SK-N-SH (cell line): ENCODE data around the gene ZNF469. TPM values are rescaled to one million over a fixed set of nuclear protein-coding genes. Genes with fewer than 3 reads are reported as not detected.

Source experiments
- CTCF ChIA-PET: fragments of 300-600, 350-600 bp; formaldehyde crosslinking; extraction: SDS; loops from one replicate; lab custom pipeline; 2021; lab: Yijun Ruan, JAX
- POLR2A ChIA-PET: fragments of 350-600 bp; sonication (Branson Sonifier 250); formaldehyde crosslinking; extraction: SDS; loops from one replicate; lab custom pipeline; 2020; ENCODE audit warnings: antibody characterized with exemption, inconsistent platforms; lab: Yijun Ruan, JAX
- DNase-seq: peaks from one replicate; pipeline ENCODE4 v3.0.0; 2012
- H2AFZ ChIP-seq: fragments of 200-600 bp; sonication (generic); 2 replicates; pipeline ENCODE4 v1.8.1; 2016; ENCODE audit warnings: antibody characterized with exemption, mild to moderate bottlenecking, low read depth
- H3F3A ChIP-seq: fragments of 200-600 bp; sonication (generic); replicated peaks from 2 replicates; pipeline ENCODE3; 2016; ENCODE audit warnings: antibody characterized with exemption, mild to moderate bottlenecking; ENCODE audit not compliant: insufficient read depth
- H3K27ac ChIP-seq, 2 experiments: fragments of 200-500 bp in 1 of 2; fragments of 200-600 bp in 1 of 2; sonication (Bioruptor generic) in 1 of 2; sonication (generic), shearing (Covaris generic) in 1 of 2; 2 replicates each; pipeline versions ENCODE4 v1.5.1 to v1.6.1; 2014 to 2016; ENCODE audit warnings: low read depth in 2 of 2, inconsistent platforms in 1 of 2, low read length in 1 of 2, mild to moderate bottlenecking in 1 of 2, mixed read lengths in 1 of 2
- H3K27me3 ChIP-seq: fragments of 200-600 bp; sonication (generic), shearing (Covaris generic); 2 replicates; pipeline ENCODE4 v1.6.1; 2016; ENCODE audit warnings: mixed run types; ENCODE audit not compliant: insufficient read depth
- H3K36me3 ChIP-seq, 2 experiments: fragments of 200-500 bp in 1 of 2; fragments of 200-600 bp in 1 of 2; sonication (Bioruptor generic) in 1 of 2; sonication (generic) in 1 of 2; replicated peaks in 1 of 2; 2 replicates each; pipeline versions ENCODE3 to v1.5.1; 2014 to 2016; ENCODE audit warnings: low read length in 1 of 2, mild to moderate bottlenecking in 1 of 2; ENCODE audit not compliant: insufficient read depth in 2 of 2, control insufficient read depth in 1 of 2
- H3K4me1 ChIP-seq, 2 experiments: fragments of 200-500 bp in 1 of 2; fragments of 200-600 bp in 1 of 2; sonication (Bioruptor generic) in 1 of 2; sonication (generic), shearing (Covaris generic) in 1 of 2; 2 replicates each; pipeline versions ENCODE4 v1.5.1 to v1.6.1; 2014 to 2016; ENCODE audit warnings: low read depth in 1 of 2, low read length in 1 of 2, mixed run types in 1 of 2; ENCODE audit not compliant: insufficient read depth in 2 of 2, control insufficient read depth in 1 of 2
- H3K4me2 ChIP-seq: fragments of 200-600 bp; sonication (generic), shearing (Covaris generic); 2 replicates; pipeline ENCODE4 v1.6.1; 2017; ENCODE audit warnings: mixed run types
- H3K4me3 ChIP-seq, 2 experiments: fragments of 200-500 bp in 1 of 2; fragments of 200-600 bp in 1 of 2; sonication (Bioruptor generic) in 1 of 2; sonication (generic), shearing (Covaris generic) in 1 of 2; 2 replicates each; pipeline versions ENCODE4 v1.5.1 to v1.8.1; 2014 to 2016; ENCODE audit warnings: low read depth in 2 of 2, inconsistent platforms in 1 of 2, low read length in 1 of 2, mild to moderate bottlenecking in 1 of 2, mixed read lengths in 1 of 2, moderate library complexity in 1 of 2
- H3K79me2 ChIP-seq: fragments of 200-600 bp; sonication (generic); 2 replicates; pipeline ENCODE4 v1.8.1; 2017; ENCODE audit warnings: mild to moderate bottlenecking; ENCODE audit not compliant: insufficient read depth
- H3K9ac ChIP-seq: fragments of 200-600 bp; sonication (generic); 2 replicates; pipeline ENCODE4 v1.6.1; 2017; ENCODE audit warnings: mixed run types
- H3K9me2 ChIP-seq: fragments of 200-600 bp; sonication (generic); 2 replicates; pipeline ENCODE4 v1.6.1; 2017; ENCODE audit warnings: mixed run types
- H3K9me3 ChIP-seq: fragments of 200-600 bp; sonication (generic); 2 replicates; pipeline ENCODE4 v1.6.1; 2017; ENCODE audit warnings: mixed run types, mild to moderate bottlenecking, moderate library complexity
- H4K20me1 ChIP-seq: fragments of 200-600 bp; sonication (generic); 2 replicates; pipeline ENCODE4 v1.6.1; 2017; ENCODE audit warnings: mild to moderate bottlenecking, mixed run types; ENCODE audit not compliant: insufficient read depth
- EZH2phosphoT487 ChIP-seq: fragments of 200-600 bp; sonication (generic); IDR thresholded peaks from 2 replicates; pipeline ENCODE4 v1.6.1; 2017; ENCODE audit warnings: low read depth, mixed run types, mild to moderate bottlenecking, antibody characterized with exemption, moderate library complexity, borderline replicate concordance
- FOSL2 ChIP-seq: IDR thresholded peaks from 2 replicates; pipeline ENCODE4 v1.4.0; 2012; ENCODE audit warnings: low read depth, mild to moderate bottlenecking, moderate library complexity, borderline replicate concordance
- GABPA ChIP-seq: IDR thresholded peaks from 2 replicates; pipeline ENCODE4 v1.4.0; 2012; ENCODE audit warnings: low read depth, mild to moderate bottlenecking
- GATA2 ChIP-seq: sonication (generic); formaldehyde crosslinking; IDR thresholded peaks from 2 replicates; pipeline ENCODE4 v1.5.0; 2020; ENCODE audit warnings: mild to moderate bottlenecking, missing genetic modification reagents
- IRF3 ChIP-seq: fragments of 150-350 bp; IDR thresholded peaks from 2 replicates; pipeline ENCODE4 v1.6.1; 2016; ENCODE audit warnings: mild to moderate bottlenecking, low read depth, low read length
- MEF2A ChIP-seq: IDR thresholded peaks from 2 replicates; pipeline ENCODE4 v1.4.0; 2012; ENCODE audit warnings: low read depth, borderline replicate concordance
- MXI1 ChIP-seq: IDR thresholded peaks from 2 replicates; pipeline ENCODE4 v1.6.1; 2012; ENCODE audit warnings: mild to moderate bottlenecking, low read depth, low read length, improper control_type of control experiment
- NFIC ChIP-seq: IDR thresholded peaks from 2 replicates; pipeline ENCODE4 v1.4.0; 2012; ENCODE audit warnings: borderline replicate concordance
- POLR2AphosphoS5 ChIP-seq: IDR thresholded peaks from 2 replicates; pipeline ENCODE4 v1.6.1; 2012; ENCODE audit warnings: low read depth, low read length
- RAD21 ChIP-seq: IDR thresholded peaks from 2 replicates; pipeline ENCODE4 v1.6.1; 2012; ENCODE audit warnings: mild to moderate bottlenecking, low read length
- RXRA ChIP-seq: IDR thresholded peaks from 2 replicates; pipeline ENCODE4 v1.4.0; 2012; ENCODE audit warnings: low read depth, mild to moderate bottlenecking, borderline replicate concordance
- SMC3 ChIP-seq: IDR thresholded peaks from 2 replicates; pipeline ENCODE4 v1.6.1; 2012; ENCODE audit warnings: low read depth, low read length, improper control_type of control experiment
- TAF1 ChIP-seq: IDR thresholded peaks from 2 replicates; pipeline ENCODE4 v1.6.1; 2012; ENCODE audit warnings: low read depth, mild to moderate bottlenecking, low read length, moderate library complexity, borderline replicate concordance
- TCF12 ChIP-seq: IDR thresholded peaks from 2 replicates; pipeline ENCODE4 v1.4.0; 2012
- TEAD4 ChIP-seq: IDR thresholded peaks from 2 replicates; pipeline ENCODE4 v1.4.0; 2012; ENCODE audit warnings: mild to moderate bottlenecking, borderline replicate concordance; ENCODE audit not compliant: insufficient read depth
- YY1 ChIP-seq: IDR thresholded peaks from 2 replicates; pipeline ENCODE4 v1.4.0; 2012; ENCODE audit warnings: low read depth, mild to moderate bottlenecking
- ZBTB33 ChIP-seq: IDR thresholded peaks from 2 replicates; pipeline ENCODE4 v1.4.0; 2012; ENCODE audit warnings: low read depth, borderline replicate concordance
- WGBS: methylation state at CpG from one replicate; pipeline ENCODE4 v1.1.6; 2017; ENCODE audit warnings: low lambda C conversion rate; 5-methylcytosine and 5-hydroxymethylcytosine counted together
- polyA plus RNA-seq, 3 experiments: library from polyadenylated mRNA; depleted of rRNA; stranded (reverse); fragments of >200 nt; gene quantifications; 2 replicates each; pipeline ENCODE4 v1.2.3, GENCODE V29; 2012
- TF ChIP-seq, protein P1 (sequence below): IDR thresholded peaks from 2 replicates; pipeline ENCODE4 v1.4.0; 2012; ENCODE audit warnings: low read depth

The ZNF469 gene
- polyA plus RNA-seq, 1 of the 3 experiments (the other 2 are of a cell fraction): 0.56 TPM

DNA sequence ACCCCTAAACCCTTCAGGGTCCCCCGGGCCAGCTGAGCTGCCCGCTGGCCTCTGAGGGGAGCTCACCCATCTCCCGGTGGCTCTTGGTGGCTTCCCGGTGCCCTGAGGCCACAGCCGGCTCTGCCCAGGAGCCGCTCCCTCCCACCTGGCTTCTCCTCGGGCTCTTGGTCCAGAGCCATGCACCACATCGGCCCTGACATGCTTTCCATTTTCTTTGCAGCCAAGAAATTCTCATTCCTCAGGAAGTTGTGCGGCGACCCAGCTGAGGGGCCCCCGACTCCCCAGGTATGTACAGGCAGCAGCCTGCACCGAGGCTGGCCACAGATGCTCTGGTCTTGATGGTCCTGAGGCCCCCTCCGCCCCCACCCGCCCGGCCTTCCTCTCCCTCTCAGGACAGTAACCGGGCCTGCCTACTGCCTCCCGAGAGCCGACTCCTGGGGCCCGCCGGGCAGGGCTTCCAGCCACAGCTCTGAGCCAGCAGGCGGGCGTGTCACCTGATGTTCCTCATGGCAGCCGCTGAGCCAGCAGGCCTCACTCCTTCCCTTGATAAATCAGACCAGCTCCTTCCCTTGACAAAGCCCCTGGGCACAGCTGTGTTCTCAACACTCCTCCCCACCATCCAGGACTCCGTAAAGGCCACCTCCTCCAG is 42.0 kb downstream of the ZNF469 start:
- H3K4me2 ChIP-seq: no peak overlapping the region
- H3K4me3 ChIP-seq: no peak overlapping the region
- H3K36me3 ChIP-seq: no peaks in the 10 kb centered on the region
- 83% methylated on average over 9 of the region's 24 CpGs for WGBS
- POLR2A ChIA-PET: no interaction called here
- no peaks in the 10 kb centered on the region for H3K27me3 ChIP-seq
- no peak overlapping the region for H2AFZ ChIP-seq
- DNase-seq: no peak
- no peaks in the 10 kb centered on the region for H3K79me2 ChIP-seq
- no peak overlapping the region for H3K9ac ChIP-seq
- no peak for TF ChIP-seq GATA2 (CRISPR knock-in tag)
- TF ChIP-seq, all 33 proteins: peak for 0
- Histone ChIP-seq H3K27ac (no peak overlapping the region), H3K9me2 (no peaks in the 10 kb centered on the region), H3K9me3 (no peaks in the 10 kb centered on the region), H4K20me1 (peaks cover 5% of the 10 kb centered on the region; the same call in 1 of the 2 replicates), H3K4me1 (peaks cover 0 to 8% of the 10 kb centered on the region in 2 experiments; a peak in 1 of 4 replicates), H3F3A (no peaks in the 10 kb centered on the region)
- CTCF ChIA-PET: interaction anchor here (0.9 to 2.6 kb wide), 3 partner anchors 12 to 136 kb away, joined by 3 to 15 read pairs (median 4); no protein-coding TSS in a partner anchor

DNA sequence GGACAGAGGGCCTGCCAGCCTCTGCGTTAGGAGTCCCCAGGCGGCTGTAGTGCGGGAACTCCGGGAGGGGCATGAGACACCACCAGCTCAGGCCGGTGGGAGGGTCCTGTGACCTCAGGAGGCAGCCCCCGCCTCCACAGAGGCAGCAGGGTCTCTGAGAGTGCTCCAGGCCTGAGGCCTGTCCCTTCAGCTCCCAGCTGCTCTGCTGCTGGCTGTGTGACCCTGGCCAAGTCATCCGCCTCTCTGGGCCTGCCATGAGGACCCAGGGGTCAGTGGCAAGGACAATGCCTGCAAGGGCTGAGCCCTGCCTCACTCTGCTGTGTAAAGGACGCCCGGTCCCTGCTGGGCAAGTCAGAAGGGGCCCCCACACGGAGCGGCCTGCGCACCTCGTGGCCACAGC is 43.3 kb downstream of the ZNF469 start:
- no peak overlapping the region for H2AFZ ChIP-seq
- H3K79me2 ChIP-seq: no peaks in the 10 kb centered on the region
- 77% methylated on average over 3 of the region's 13 CpGs for WGBS
- ChIA-PET CTCF (interaction anchor here (2.6 kb wide), 1 partner anchor 11 kb away, joined by 15 read pairs; no protein-coding TSS in a partner anchor), POLR2A (no interaction called here)
- TF ChIP-seq YY1: no peak
- no peak for TF ChIP-seq TCF12
- no peak for TF ChIP-seq GATA2 (CRISPR knock-in tag)
- no peak for TF ChIP-seq MXI1
- no peak for TF ChIP-seq POLR2AphosphoS5
- TF ChIP-seq TAF1: no peak
- TF ChIP-seq NFIC: no peak
- TF ChIP-seq, protein P1, sequence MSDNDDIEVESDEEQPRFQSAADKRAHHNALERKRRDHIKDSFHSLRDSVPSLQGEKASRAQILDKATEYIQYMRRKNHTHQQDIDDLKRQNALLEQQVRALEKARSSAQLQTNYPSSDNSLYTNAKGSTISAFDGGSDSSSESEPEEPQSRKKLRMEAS: no peak
- TF ChIP-seq ZBTB33: no peak
- TF ChIP-seq RAD21: no peak
- no peak for TF ChIP-seq EZH2phosphoT487
- no peak for TF ChIP-seq FOSL2
- no peak for TF ChIP-seq TEAD4
- TF ChIP-seq SMC3: no peak
- TF ChIP-seq IRF3: no peak
- TF ChIP-seq GABPA: no peak
- TF ChIP-seq MEF2A: no peak
- TF ChIP-seq RXRA: no peak
- no peak for DNase-seq
- H3K27ac ChIP-seq: no peak overlapping the region
- H3K36me3 ChIP-seq: no peaks in the 10 kb centered on the region
- no peak overlapping the region for H3K9ac ChIP-seq
- no peak overlapping the region for H3K4me3 ChIP-seq
- peaks cover 0 to 8% of the 10 kb centered on the region in 2 experiments; a peak in 1 of 4 replicates for H3K4me1 ChIP-seq
- no peaks in the 10 kb centered on the region for H3F3A ChIP-seq
- no peaks in the 10 kb centered on the region for H3K27me3 ChIP-seq
- H4K20me1 ChIP-seq: no peaks in the 10 kb centered on the region
- no peak overlapping the region for H3K4me2 ChIP-seq
- H3K9me3 ChIP-seq: no peaks in the 10 kb centered on the region
- H3K9me2 ChIP-seq: no peaks in the 10 kb centered on the region
